Heart left ventricle (tissue), 16 donors: ENCODE results near the gene NINJ1. TPM values are rescaled to one million over a fixed set of nuclear protein-coding genes. Genes with fewer than 3 reads are reported as not detected.

Experiments
- ATAC-seq, 4 donors: fragments of 200-7000 bp; cut with Tn5 transposase; one replicate each; pipeline ENCODE4 v1.9.1; 2020 to 2022; ENCODE audit warnings: moderate library complexity in 4 of 4, mild to moderate bottlenecking in 3 of 4, moderate number of reproducible peaks in 1 of 4
- DNase-seq, 5 donors: peaks; one replicate each; pipeline ENCODE4 v3.0.0-alpha.2; 2020
- H3K27ac ChIP-seq, 12 donors: fragments of 200-600 bp; sonication (generic) in 4 of 12; one replicate each; pipeline versions ENCODE4 v1.5.0 to v1.8.0; 2016 to 2022; ENCODE audit warnings: mild to moderate bottlenecking in 2 of 12
- H3K27me3 ChIP-seq, 9 donors: fragments of 200-600 bp; sonication (generic) in 2 of 9; one replicate each; pipeline versions ENCODE4 v1.5.1 to v1.8.0; 2016 to 2022; ENCODE audit warnings: mild to moderate bottlenecking in 3 of 9
- H3K36me3 ChIP-seq, 9 donors: fragments of 200-600 bp; sonication (generic) in 2 of 9; one replicate each; pipeline versions ENCODE4 v1.5.0 to v1.8.0; 2018 to 2022; ENCODE audit warnings: mild to moderate bottlenecking in 2 of 9
- H3K4me1 ChIP-seq, 12 donors: fragments of 200-600 bp; sonication (generic) in 4 of 12; one replicate each; pipeline versions ENCODE4 v1.5.0 to v1.8.0; 2016 to 2022; ENCODE audit warnings: mild to moderate bottlenecking in 3 of 12
- H3K4me3 ChIP-seq, 12 donors: fragments of 200-600 bp; sonication (generic) in 4 of 12; one replicate each; pipeline versions ENCODE4 v1.5.0 to v1.8.0; 2017 to 2022; ENCODE audit warnings: mild to moderate bottlenecking in 9 of 12, moderate library complexity in 4 of 12
- H3K9me3 ChIP-seq, 12 donors: fragments of 200-600 bp; sonication (generic) in 4 of 12; one replicate each; pipeline versions ENCODE4 v1.5.0 to v1.8.0; 2016 to 2022; ENCODE audit warnings: mild to moderate bottlenecking in 1 of 12
- POLR2A ChIP-seq, 2 donors: fragments of 450-650 bp; IDR thresholded peaks; one replicate each; pipeline ENCODE4 v1.6.1; 2017; ENCODE audit warnings: antibody characterized with exemption in 2 of 2, mild to moderate bottlenecking in 2 of 2, moderate library complexity in 2 of 2
- WGBS, 4 donors: extraction: QIAGEN DNeasy Blood & Tissue Kit in 2 of 4; methylation state at CpG; one replicate each; pipeline versions ENCODE4 v1.1.5 to v1.1.7; 2013 to 2018; 5-methylcytosine and 5-hydroxymethylcytosine counted together
- intact Hi-C, 10 donors: fragments of 100-400 bp; cut with DNase I; formaldehyde crosslinking; loops; one replicate each; pipeline versions ENCODE4 v1.11.1 to v1.14.2; 2022
- polyA plus RNA-seq, 2 donors: library from polyadenylated mRNA; stranded (reverse); fragments of 200-250 nt; gene quantifications; one replicate each; pipeline ENCODE4 v1.2.3, GENCODE V29; 2013
- total RNA-seq, 9 donors: library from RNA; depleted of rRNA in 2 of 9; stranded (reverse); fragments of >200 nt in 2 of 9; fragmentation: NEBNext Ultra II Directional in 3 of 9; extraction: Animal tissue kit (Norgen Biotek cat#: 25700) in 3 of 9; gene quantifications; one replicate each; pipeline versions ENCODE4 v1.1.0 to v1.2.4, GENCODE V29; 2016 to 2023
- TF ChIP-seq, protein P1 (sequence below), 12 donors: fragments of 200-600 bp; sonication (generic) in 4 of 12; IDR thresholded peaks; one replicate each; pipeline versions ENCODE4 v1.5.0 to v1.8.0; 2018 to 2022; ENCODE audit warnings: antibody characterized with exemption in 12 of 12, mild to moderate bottlenecking in 5 of 12
- donor health status: ischemic (EF 13 %, LVEDD 7.1; RV severe dilation, severe dysfunction).
- donor health status: healthy with polysubstance abuse.
- donor health status: DM: no; HTN: yes; CAD: no.
- donor health status: DM: no; HTN: no; CAD: no.
- donor health status: ischemic (EF 25% LVEDD 6.9; RV normal size, moderate dysfunction).
- donor health status: ischemic (EF 25% LVEDD 5.7; RV mildly dilated, moderate dysfunction).
- donor health status: healthy.
- donor health status: DM: yes; HTN: yes; CAD: no.
- donor health status: ischemic (EF 35%, LVEDD 5.7; RV mildly dilated, moderate dysfunction).
- donor health status: nonischemic (EF 11% LVEDD 7.7; RV severe dilation, severe dysfunction).
- donor health status: DM: yes; HTN: yes; CAD: no.
- donor health status: PGD.
- donor health status: ischemic (EF 29% LVEDD 5.4; RV normal size, mild dysfunction).
- donor health status: nonischemic (EF 23%, LVEDD 6.1; RV moderate dilation, normal function).

NINJ1 gene
- total and polyA plus RNA-seq, 11 donors: 42.2 to 96.1 (median 52.9) TPM

GRCh38 chr9:93171261-93171990 is 37.4 kb upstream of the NINJ1 start:
- DNase-seq (peak in 1 of 5 donors; percentile 12), ATAC-seq (no peak)
- H3K4me1 ChIP-seq: peaks cover 0 to 16% (median 7%) of the 10 kb centered on the region in 12 donors
- intact Hi-C loops: loop anchor here in 1 of 10 donors (10.0 kb wide), 1 partner anchor 393 kb away; no protein-coding TSS in a partner anchor
- WGBS, 4 donors: 91 to 94% (median 93%) methylated on average over 7 to 8 of the region's 8 CpGs
- H3K4me3 ChIP-seq: no peak overlapping the region
- H3K36me3 ChIP-seq: no peaks in the 10 kb centered on the region
- TF ChIP-seq, protein P1, sequence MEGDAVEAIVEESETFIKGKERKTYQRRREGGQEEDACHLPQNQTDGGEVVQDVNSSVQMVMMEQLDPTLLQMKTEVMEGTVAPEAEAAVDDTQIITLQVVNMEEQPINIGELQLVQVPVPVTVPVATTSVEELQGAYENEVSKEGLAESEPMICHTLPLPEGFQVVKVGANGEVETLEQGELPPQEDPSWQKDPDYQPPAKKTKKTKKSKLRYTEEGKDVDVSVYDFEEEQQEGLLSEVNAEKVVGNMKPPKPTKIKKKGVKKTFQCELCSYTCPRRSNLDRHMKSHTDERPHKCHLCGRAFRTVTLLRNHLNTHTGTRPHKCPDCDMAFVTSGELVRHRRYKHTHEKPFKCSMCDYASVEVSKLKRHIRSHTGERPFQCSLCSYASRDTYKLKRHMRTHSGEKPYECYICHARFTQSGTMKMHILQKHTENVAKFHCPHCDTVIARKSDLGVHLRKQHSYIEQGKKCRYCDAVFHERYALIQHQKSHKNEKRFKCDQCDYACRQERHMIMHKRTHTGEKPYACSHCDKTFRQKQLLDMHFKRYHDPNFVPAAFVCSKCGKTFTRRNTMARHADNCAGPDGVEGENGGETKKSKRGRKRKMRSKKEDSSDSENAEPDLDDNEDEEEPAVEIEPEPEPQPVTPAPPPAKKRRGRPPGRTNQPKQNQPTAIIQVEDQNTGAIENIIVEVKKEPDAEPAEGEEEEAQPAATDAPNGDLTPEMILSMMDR (IDR thresholded peaks at IDR 0.05): no peak
- TF ChIP-seq POLR2A (IDR thresholded peaks at IDR 0.05): no peak
- no peaks in the 10 kb centered on the region for H3K9me3 ChIP-seq
- no peaks in the 10 kb centered on the region for H3K27me3 ChIP-seq
- no peak overlapping the region for H3K27ac ChIP-seq

GRCh38 chr9:93170571-93170970 is 36.5 kb upstream of the NINJ1 start:
- H3K4me3 ChIP-seq: no peak overlapping the region
- intact Hi-C loops: loop anchor here in 1 of 10 donors (10.0 kb wide), 1 partner anchor 394 kb away; no protein-coding TSS in a partner anchor
- H3K4me1 ChIP-seq: peaks cover 0 to 16% (median 7%) of the 10 kb centered on the region in 12 donors
- DNase-seq (peak in 1 of 5 donors; percentile 11), ATAC-seq (no peak)
- no peaks in the 10 kb centered on the region for H3K9me3 ChIP-seq
- WGBS, 4 donors: 90 to 94% (median 91%) methylated on average over 8 of the region's 8 CpGs
- no peak overlapping the region for H3K27ac ChIP-seq
- no peaks in the 10 kb centered on the region for H3K27me3 ChIP-seq
- TF ChIP-seq POLR2A (IDR thresholded peaks at IDR 0.05): no peak
- H3K36me3 ChIP-seq: no peaks in the 10 kb centered on the region

GRCh38 chr9:93169444-93169843 is 35.4 kb upstream of the NINJ1 start:
- no peak for TF ChIP-seq POLR2A (IDR thresholded peaks at IDR 0.05)
- TF ChIP-seq, protein P1 (IDR thresholded peaks at IDR 0.05): no peak
- Histone ChIP-seq H3K27ac (no peak overlapping the region), H3K4me1 (peaks cover 0 to 16% (median 7%) of the 10 kb centered on the region in 12 donors), H3K9me3 (no peaks in the 10 kb centered on the region), H3K36me3 (no peaks in the 10 kb centered on the region), H3K4me3 (no peak overlapping the region), H3K27me3 (no peaks in the 10 kb centered on the region)
- ATAC-seq (no peak), DNase-seq (no peak)
- intact Hi-C loops: loop anchor here in 2 of 10 donors (10.0 kb wide), 2 partner anchors 395 to 795 kb away; no protein-coding TSS in a partner anchor
- 95 to 100% (median 97%) methylated on average over 1 of the region's 1 CpG for WGBS, 4 donors

- ATAC-seq: peak in 3 of 4 donors; percentile 61 to 70 (median 65)
- H3K27me3 ChIP-seq: no peaks in the 10 kb centered on the region
- intact Hi-C loops: loop anchor here in 2 of 10 donors (10.0 kb wide), 2 partner anchors 396 to 796 kb away; no protein-coding TSS in a partner anchor
- H3K36me3 ChIP-seq: no peaks in the 10 kb centered on the region
- 44 to 61% (median 49%) methylated on average over 5 of the region's 5 CpGs for WGBS, 4 donors
- no peak overlapping the region for H3K27ac ChIP-seq
- H3K4me3 ChIP-seq: no peak overlapping the region
- peaks cover 0 to 14% (median 6%) of the 10 kb centered on the region in 12 donors for H3K4me1 ChIP-seq
- no peaks in the 10 kb centered on the region for H3K9me3 ChIP-seq
- TF ChIP-seq, protein P1 (IDR thresholded peaks at IDR 0.05): no peak
- TF ChIP-seq POLR2A (IDR thresholded peaks at IDR 0.05): no peak
- no peak for DNase-seq
Measured at GRCh38 chr9:93168581-93168980, 34.5 kb upstream of the NINJ1 start.
